Measurements from ENCODE around the gene FBXO39.
"Not testable (repeated sequence)": the region's sequence is repeated elsewhere in the genome, so short reads cannot be mapped to it uniquely, and the experiment has no call there.

FBXO39 gene

GRCh38 chr17:6775871-6776405 lies at the start of gene FBXO39:
Gene FBXO39, plus strand, starts transcription at chr17:6776215. Its CDS starts 3,654 bp downstream, at chr17:6779869.
- no peak for DNase-seq (ENCODE audit: low spot score)

DNA sequence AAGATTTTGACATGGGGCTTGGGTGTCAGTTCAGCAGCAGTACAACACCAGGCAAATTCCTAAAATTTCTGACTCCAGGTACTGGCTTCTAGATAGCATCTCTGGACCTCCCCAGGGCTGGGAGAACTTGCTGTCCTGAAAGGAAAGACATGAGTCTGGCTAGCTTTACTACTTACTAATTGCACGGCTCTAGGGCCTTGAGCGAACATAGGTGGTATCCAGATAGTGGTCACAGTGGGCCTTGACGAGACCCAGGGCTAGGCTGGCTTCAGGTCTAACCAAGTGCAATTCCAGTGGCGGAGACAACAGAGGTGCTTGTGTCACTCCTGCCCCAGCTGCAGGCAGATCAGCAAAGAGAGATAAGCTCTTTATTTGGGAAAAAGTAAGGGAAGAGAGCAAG lies 46.5 kb upstream of the FBXO39 start:
- DNase-seq (ENCODE audit: low spot score), result no peak

DNA sequence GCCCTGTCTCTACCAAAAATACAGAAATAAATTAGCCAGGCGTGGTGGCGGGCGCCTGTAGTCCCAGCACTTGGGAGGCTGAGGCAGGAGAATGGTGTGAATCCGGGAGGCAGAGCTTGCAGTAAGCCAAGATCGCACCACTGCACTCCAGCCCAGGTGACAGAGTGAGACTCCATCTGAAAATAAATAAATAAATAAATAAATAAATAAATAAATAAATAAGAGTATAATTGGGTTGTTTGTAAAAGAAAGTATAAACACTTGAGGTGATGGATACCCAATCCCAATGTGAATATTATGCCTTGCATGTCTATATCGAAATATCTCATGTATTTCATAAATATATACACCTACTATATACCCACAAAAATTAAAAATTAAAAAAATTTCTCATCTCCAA lies 29.4 kb upstream of the FBXO39 start:
- not testable (repeated sequence) for DNase-seq (ENCODE audit: low spot score)

GRCh38 chr17:6748617-6749016 lies 27.4 kb upstream of the FBXO39 start:
- DNase-seq (ENCODE audit: low spot score), result no peak

DNA sequence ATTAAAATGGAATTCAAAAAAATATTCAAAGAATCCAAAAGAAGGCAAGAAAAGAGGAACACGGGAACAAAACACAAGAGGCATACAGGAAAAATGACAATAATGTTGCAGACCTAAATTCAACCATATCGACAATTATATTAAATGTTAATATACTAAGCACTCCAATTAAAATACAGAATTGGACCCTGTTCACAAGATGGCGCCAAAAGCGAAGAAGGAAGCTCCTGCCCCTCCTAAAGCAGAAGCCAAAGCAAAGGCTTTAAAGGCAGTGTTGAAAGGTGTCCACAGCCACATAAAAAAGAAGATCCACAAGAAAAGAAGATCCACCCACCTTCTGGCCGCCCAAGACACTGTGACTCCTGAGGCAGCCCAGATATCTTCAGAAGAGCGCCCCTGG lies 26.5 kb upstream of the FBXO39 start:
- DNase-seq (ENCODE audit: low spot score), result no peak

GRCh38 chr17:6752068-6752909 lies 23.7 kb upstream of the FBXO39 start:
- no peak for DNase-seq (ENCODE audit: low spot score)

DNA sequence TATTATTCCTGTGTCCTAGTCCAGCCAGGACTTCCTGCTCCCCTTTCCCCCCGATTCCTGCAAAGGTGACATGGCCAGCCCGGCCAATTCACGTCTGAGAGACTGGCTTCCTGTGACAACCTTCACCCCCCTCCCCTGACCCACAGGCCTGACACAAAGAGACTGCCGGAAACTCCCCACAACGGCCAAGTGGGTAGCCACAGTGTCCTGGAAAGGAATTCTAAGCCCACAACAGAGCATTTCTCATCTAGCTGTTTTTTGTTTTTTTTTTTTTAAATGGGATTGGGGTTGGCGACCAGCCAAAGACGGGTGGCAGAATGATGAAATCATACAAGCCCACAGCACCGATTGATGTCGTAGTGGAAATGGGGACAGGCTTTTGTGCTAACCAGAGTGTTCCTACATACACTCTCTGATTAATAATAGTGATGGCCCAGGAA lies 23.0 kb upstream of the FBXO39 start:
- DNase-seq (ENCODE audit: low spot score), result no peak

GRCh38 chr17:6753546-6753945 lies 22.5 kb upstream of the FBXO39 start:
- DNase-seq (ENCODE audit: low spot score), result no peak

- DNase-seq (ENCODE audit: low spot score), result no peak
Observed at GRCh38 chr17:6755281-6755680, 20.7 kb upstream of the FBXO39 start.

GRCh38 chr17:6755731-6756184 lies 20.3 kb upstream of the FBXO39 start, which contains the start of gene XAF1:
Gene XAF1, plus strand, starts transcription at chr17:6756046. Its CDS starts 33 bp downstream, at chr17:6756079.
- DNase-seq (ENCODE audit: low spot score), result no peak

DNA sequence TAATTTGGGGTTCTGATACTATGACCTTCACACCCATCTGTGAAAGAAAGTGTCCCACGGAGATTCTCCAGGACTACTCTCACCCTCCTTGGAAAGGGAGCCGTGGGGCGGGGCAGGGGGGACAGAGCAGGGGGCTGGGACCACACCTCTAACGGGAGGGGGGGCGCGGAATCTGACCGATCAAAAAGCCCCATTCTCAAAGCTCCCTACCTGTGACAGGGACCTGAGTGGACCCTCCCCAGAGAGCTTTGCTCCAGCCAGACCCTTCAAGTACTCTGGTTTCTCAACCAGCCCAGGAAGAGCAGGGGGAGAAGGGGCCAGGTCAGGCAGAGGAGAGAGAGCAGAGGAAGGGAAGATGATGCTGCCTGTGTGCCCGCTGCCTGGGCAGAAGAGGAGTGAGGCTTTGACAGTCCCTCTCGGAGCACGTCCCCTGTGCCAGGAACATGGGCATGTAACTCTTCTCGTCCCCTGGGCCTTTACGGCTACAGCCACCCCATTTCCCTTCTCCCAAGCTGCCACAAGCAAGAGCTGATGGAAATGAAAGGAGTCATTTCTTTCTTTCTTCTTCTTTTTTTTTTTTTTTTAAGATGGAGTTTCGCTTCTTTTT lies 19.5 kb upstream of the FBXO39 start:
- DNase-seq (ENCODE audit: low spot score), result no peak

DNA sequence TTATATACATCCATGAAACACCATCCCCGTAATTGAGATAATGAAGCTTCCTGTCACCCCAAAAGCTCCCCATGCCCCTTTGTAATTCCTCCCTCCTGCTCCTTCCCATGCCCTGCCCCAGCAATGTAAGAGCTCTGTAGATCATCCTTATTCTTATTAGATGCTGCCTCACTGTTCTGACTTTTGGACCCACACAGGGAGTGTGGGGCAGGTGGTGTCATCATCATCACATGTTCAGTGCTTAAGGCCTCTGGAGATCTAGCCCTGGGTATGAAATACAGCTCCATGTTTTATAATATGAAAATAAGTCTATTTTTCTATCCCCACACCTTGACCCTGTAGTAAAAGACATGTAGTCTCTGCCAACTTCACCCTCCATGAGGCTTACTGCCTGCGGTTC lies 18.3 kb upstream of the FBXO39 start:
- DNase-seq (ENCODE audit: low spot score), result no peak

DNA sequence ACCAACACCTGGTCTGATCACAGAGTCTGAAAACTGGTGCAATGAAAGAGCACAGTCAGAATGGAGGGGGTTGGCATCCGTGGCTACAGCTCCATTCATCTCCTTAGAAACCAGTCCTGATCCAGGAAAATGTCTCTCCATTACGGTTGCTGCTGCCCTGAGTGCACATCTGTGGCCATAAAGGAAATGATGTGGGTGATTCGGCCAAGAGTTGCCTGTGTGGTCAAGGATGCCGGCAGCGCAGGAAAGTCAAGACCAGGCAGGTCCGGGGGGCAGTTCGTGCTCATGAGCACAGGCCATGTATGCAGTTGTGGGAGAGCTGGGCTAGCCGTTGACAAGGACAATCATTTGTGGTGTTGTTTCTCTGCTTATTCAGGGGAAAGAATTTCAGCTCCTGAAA lies 14.2 kb upstream of the FBXO39 start:
- no peak for DNase-seq (ENCODE audit: low spot score)

- DNase-seq (ENCODE audit: low spot score), result no peak
Observed at GRCh38 chr17:6768447-6768846, 7.6 kb upstream of the FBXO39 start.

DNA sequence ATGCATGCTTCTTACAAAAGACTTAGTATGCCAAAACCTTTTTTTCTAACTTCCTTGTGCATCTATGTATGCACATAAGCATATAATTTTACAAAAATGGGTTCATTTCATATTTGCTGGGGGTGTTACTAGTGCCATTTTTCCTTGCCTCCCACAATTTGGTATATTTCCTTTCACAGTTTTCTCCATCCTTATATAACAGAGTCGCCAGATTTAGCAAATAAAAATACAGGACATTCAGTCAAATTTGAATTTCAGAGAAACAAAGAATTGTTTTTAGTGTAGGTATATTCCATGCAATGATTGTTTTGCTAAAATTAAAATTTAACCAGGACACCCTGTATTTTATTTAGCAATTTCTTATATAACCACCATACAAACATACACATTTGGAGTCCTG lies 4.0 kb upstream of the FBXO39 start:
- no peak for DNase-seq (ENCODE audit: low spot score)

GRCh38 chr17:6774906-6775305 lies 1.1 kb upstream of the FBXO39 start:
- DNase-seq (ENCODE audit: low spot score), result not testable (repeated sequence)

DNA sequence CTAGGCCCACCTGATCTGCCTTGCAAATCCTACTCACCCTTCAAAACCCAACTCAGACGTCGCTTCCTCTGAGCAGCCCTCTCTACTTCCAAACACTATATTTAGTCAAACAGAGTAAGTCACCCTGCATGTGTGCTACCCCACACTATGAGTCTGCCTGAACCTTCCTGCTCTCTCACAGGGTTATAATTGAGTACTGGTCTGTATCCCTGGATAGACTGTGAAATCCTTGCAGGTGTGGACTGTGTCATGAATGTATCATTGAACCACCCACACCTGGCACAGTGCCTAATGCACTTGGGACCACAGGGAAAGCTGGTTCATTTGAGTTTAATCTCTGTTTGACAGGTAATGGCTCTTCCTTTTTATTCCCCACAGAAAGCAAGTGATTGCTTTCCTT lies 3.4 kb downstream of the FBXO39 start:
- DNase-seq (ENCODE audit: low spot score), result no peak

GRCh38 chr17:6780001-6780400 lies 4.0 kb downstream of the FBXO39 start:
- no peak for DNase-seq (ENCODE audit: low spot score)

DNA sequence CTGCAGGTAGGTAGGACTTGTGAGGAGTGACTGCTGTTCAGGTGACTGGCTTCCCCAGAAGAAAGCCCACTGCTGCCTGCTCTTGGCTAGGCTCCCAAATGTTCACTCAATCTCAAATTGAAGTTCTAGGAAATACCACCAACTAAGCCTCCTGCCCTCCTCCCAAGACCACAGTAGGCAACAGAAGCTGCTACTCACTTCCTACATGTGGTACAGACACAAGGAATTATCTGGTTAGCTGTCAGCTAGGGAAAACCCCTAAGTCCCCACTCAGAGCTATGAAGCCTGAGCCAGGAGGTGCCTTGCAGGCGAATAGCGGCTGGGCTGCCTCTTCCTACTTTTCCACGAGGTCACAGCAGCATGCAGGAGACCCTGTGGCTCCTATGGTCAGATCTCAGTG lies 4.9 kb downstream of the FBXO39 start:
- DNase-seq (ENCODE audit: low spot score), result no peak

DNA sequence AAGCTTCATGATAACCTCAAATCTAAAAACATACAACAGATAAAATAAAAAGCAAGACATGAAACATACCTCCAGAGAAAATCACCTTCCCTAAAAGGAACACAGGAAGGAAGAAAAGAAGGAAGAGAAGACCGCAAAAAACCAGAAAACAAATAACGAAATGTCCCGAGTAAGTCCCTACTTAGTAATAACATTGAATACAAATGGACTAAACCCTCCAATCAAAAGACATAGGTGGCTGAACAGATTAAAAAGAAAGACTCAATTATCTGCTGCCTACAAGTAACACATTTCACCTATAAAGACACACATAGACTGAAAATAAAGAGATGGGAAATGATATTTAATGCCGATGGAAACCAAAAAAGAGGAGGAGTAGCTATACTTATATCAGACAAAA lies 6.2 kb downstream of the FBXO39 start:
- no peak for DNase-seq (ENCODE audit: low spot score)

GRCh38 chr17:6786618-6787017 lies 10.6 kb downstream of the FBXO39 start:
- DNase-seq (ENCODE audit: low spot score), result no peak

GRCh38 chr17:6787081-6787693 lies 11.2 kb downstream of the FBXO39 start:
- DNase-seq (ENCODE audit: low spot score), result no peak

GRCh38 chr17:6789146-6789545 lies 13.1 kb downstream of the FBXO39 start:
- no peak for DNase-seq (ENCODE audit: low spot score)
